Activated naive CD4-positive, alpha-beta T cell treated with anti-CD3 and anti-CD28 coated beads, Interleukin-2, amount 50 U/mL, for 24 hours (primary cell): Measurements from ENCODE around the gene KMT2E.
"Not testable (repeated sequence)": the region's sequence is repeated elsewhere in the genome, so short reads cannot be mapped to it uniquely, and the experiment has no call there.

Source experiments
- H3K27ac Mint-ChIP-seq: one replicate; pipeline ENCODE4 v1.8.0; 2021; ENCODE audit warnings: mild to moderate bottlenecking, mixed read lengths
- H3K27me3 Mint-ChIP-seq: one replicate; pipeline ENCODE4 v1.8.0; 2021; ENCODE audit warnings: mixed read lengths
- H3K36me3 Mint-ChIP-seq: one replicate; pipeline ENCODE4 v1.8.0; 2021; ENCODE audit warnings: mixed read lengths
- H3K4me1 Mint-ChIP-seq: one replicate; pipeline ENCODE4 v1.8.0; 2021; ENCODE audit warnings: mixed read lengths
- H3K4me3 Mint-ChIP-seq: one replicate; pipeline ENCODE4 v1.8.0; 2021; ENCODE audit warnings: mild to moderate bottlenecking, mixed read lengths
- H3K9me3 Mint-ChIP-seq: one replicate; pipeline ENCODE4 v1.8.0; 2021; ENCODE audit warnings: mixed read lengths

The KMT2E gene

GRCh38 chr7:104998040-104998752 is 15.8 kb upstream of the KMT2E start:
- no peaks in the 10 kb centered on the region for H3K9me3 Mint-ChIP-seq
- H3K27me3 Mint-ChIP-seq, result no peaks in the 10 kb centered on the region
- peak overlapping the region; percentile 5 for H3K4me3 Mint-ChIP-seq
- H3K36me3 Mint-ChIP-seq, result peaks cover 1% of the 10 kb centered on the region
- H3K4me1 Mint-ChIP-seq, result peaks cover 95% of the 10 kb centered on the region
- peak overlapping the region; percentile 56 for H3K27ac Mint-ChIP-seq

GRCh38 chr7:105000200-105000599 is 13.8 kb upstream of the KMT2E start:
- Mint-ChIP-seq H3K4me1 (peaks cover 95% of the 10 kb centered on the region), H3K27me3 (no peaks in the 10 kb centered on the region), H3K36me3 (peaks cover 3% of the 10 kb centered on the region), H3K27ac (peak overlapping the region; percentile 79), H3K9me3 (no peaks in the 10 kb centered on the region), H3K4me3 (peak overlapping the region; percentile 42)

- Mint-ChIP-seq H3K27ac (peak overlapping the region; percentile 59), H3K4me3 (peak overlapping the region; percentile 52), H3K27me3 (no peaks in the 10 kb centered on the region), H3K4me1 (peaks cover 92% of the 10 kb centered on the region), H3K36me3 (peaks cover 4% of the 10 kb centered on the region), H3K9me3 (no peaks in the 10 kb centered on the region)
Measured at GRCh38 chr7:105000927-105001336, 13.1 kb upstream of the KMT2E start.

GRCh38 chr7:105001652-105002184 is 12.3 kb upstream of the KMT2E start:
- peak overlapping the region; percentile 52 for H3K4me3 Mint-ChIP-seq
- H3K27ac Mint-ChIP-seq, result peak overlapping the region; percentile 14

GRCh38 chr7:105003275-105003674 is 10.7 kb upstream of the KMT2E start:
- H3K4me3 Mint-ChIP-seq, result peak overlapping the region; percentile 60
- peak overlapping the region; percentile 79 for H3K27ac Mint-ChIP-seq
- no peaks in the 10 kb centered on the region for H3K27me3 Mint-ChIP-seq
- peaks cover 5% of the 10 kb centered on the region for H3K36me3 Mint-ChIP-seq
- no peaks in the 10 kb centered on the region for H3K9me3 Mint-ChIP-seq
- peaks cover 92% of the 10 kb centered on the region for H3K4me1 Mint-ChIP-seq

More at GRCh38 chr7:105001652-105002184, 12.3 kb upstream of the KMT2E start:
- Mint-ChIP-seq H3K36me3 (peaks cover 3% of the 10 kb centered on the region), H3K27me3 (no peaks in the 10 kb centered on the region), H3K9me3 (no peaks in the 10 kb centered on the region), H3K4me1 (peaks cover 92% of the 10 kb centered on the region)

GRCh38 chr7:105003872-105004510 is 10.0 kb upstream of the KMT2E start:
- Mint-ChIP-seq H3K27ac (peak overlapping the region; percentile 1), H3K36me3 (peaks cover 7% of the 10 kb centered on the region), H3K9me3 (no peaks in the 10 kb centered on the region), H3K27me3 (no peaks in the 10 kb centered on the region), H3K4me1 (peaks cover 92% of the 10 kb centered on the region), H3K4me3 (peak overlapping the region; percentile 6)

- not testable (repeated sequence) for H3K36me3 Mint-ChIP-seq, H3K9me3 Mint-ChIP-seq, H3K27me3 Mint-ChIP-seq
- Mint-ChIP-seq H3K4me3 (peak overlapping the region; percentile 19), H3K4me1 (peaks cover 91% of the 10 kb centered on the region), H3K27ac (peak overlapping the region; percentile 42)
Measured at GRCh38 chr7:105005006-105005405, 9.0 kb upstream of the KMT2E start.

- peak overlapping the region; percentile 42 for H3K27ac Mint-ChIP-seq
- peaks cover 12% of the 10 kb centered on the region for H3K36me3 Mint-ChIP-seq
- peak overlapping the region; percentile 15 for H3K4me3 Mint-ChIP-seq
- peaks cover 91% of the 10 kb centered on the region for H3K4me1 Mint-ChIP-seq
- H3K27me3 Mint-ChIP-seq, H3K9me3 Mint-ChIP-seq: not testable (repeated sequence)
Measured at GRCh38 chr7:105005486-105005885, 8.5 kb upstream of the KMT2E start.

- no peaks in the 10 kb centered on the region for H3K9me3 Mint-ChIP-seq
- no peaks in the 10 kb centered on the region for H3K27me3 Mint-ChIP-seq
- peaks cover 14% of the 10 kb centered on the region for H3K36me3 Mint-ChIP-seq
- H3K27ac Mint-ChIP-seq, result peak overlapping the region; percentile 70
- peaks cover 84% of the 10 kb centered on the region for H3K4me1 Mint-ChIP-seq
- peak overlapping the region; percentile 58 for H3K4me3 Mint-ChIP-seq
Measured at GRCh38 chr7:105006367-105007136, 7.5 kb upstream of the KMT2E start.

- Mint-ChIP-seq H3K36me3 (peaks cover 15% of the 10 kb centered on the region), H3K4me3 (no peak overlapping the region), H3K9me3 (no peaks in the 10 kb centered on the region), H3K4me1 (peaks cover 76% of the 10 kb centered on the region), H3K27ac (peak overlapping the region; percentile 59), H3K27me3 (no peaks in the 10 kb centered on the region)
Measured at GRCh38 chr7:105007298-105007697, 6.7 kb upstream of the KMT2E start.

GRCh38 chr7:105009667-105010503 is 4.1 kb upstream of the KMT2E start:
- Mint-ChIP-seq H3K9me3 (no peaks in the 10 kb centered on the region), H3K36me3 (peaks cover 18% of the 10 kb centered on the region), H3K4me3 (peak overlapping the region; percentile 100), H3K27ac (peak overlapping the region; percentile 100), H3K27me3 (no peaks in the 10 kb centered on the region), H3K4me1 (peaks cover 50% of the 10 kb centered on the region)

- Mint-ChIP-seq H3K27ac (peak overlapping the region; percentile 100), H3K27me3 (no peaks in the 10 kb centered on the region), H3K9me3 (no peaks in the 10 kb centered on the region), H3K4me3 (peak overlapping the region; percentile 100), H3K36me3 (peaks cover 17% of the 10 kb centered on the region), H3K4me1 (peaks cover 44% of the 10 kb centered on the region)
Measured at GRCh38 chr7:105010504-105011130, 3.4 kb upstream of the KMT2E start.

- peak overlapping the region; percentile 100 for H3K4me3 Mint-ChIP-seq
- no peaks in the 10 kb centered on the region for H3K27me3 Mint-ChIP-seq
- peak overlapping the region; percentile 100 for H3K27ac Mint-ChIP-seq
- H3K9me3 Mint-ChIP-seq, result no peaks in the 10 kb centered on the region
- peaks cover 40% of the 10 kb centered on the region for H3K4me1 Mint-ChIP-seq
- peaks cover 17% of the 10 kb centered on the region for H3K36me3 Mint-ChIP-seq
Measured at GRCh38 chr7:105011141-105011830, 2.7 kb upstream of the KMT2E start.
